Fibroblast of mammary gland (primary cell): ENCODE data around the gene C16orf54.
A peak's percentile ranks its signal among the peaks of the same experiment; 100 is the strongest.
"Not testable (repeated sequence)": the region's sequence is repeated elsewhere in the genome, so short reads cannot be mapped to it uniquely, and the experiment has no call there.

ENCODE experiments used
- DNase-seq: peaks from one replicate; pipeline ENCODE4 v3.0.0-alpha.2; 2010; ENCODE audit warnings: low read depth
- H3K4me3 ChIP-seq: 2 replicates; pipeline ENCODE4 v1.5.1; 2011; ENCODE audit warnings: low read depth, mild to moderate bottlenecking, low read length, moderate library complexity; ENCODE audit not compliant: control insufficient read depth
- TF ChIP-seq, protein P1 (sequence below): conservative IDR thresholded peaks from 2 replicates; pipeline ENCODE4 v1.5.1; 2011; ENCODE audit warnings: low read depth, low read length, inconsistent platforms; ENCODE audit not compliant: control insufficient read depth, insufficient read depth

Gene C16orf54

DNA sequence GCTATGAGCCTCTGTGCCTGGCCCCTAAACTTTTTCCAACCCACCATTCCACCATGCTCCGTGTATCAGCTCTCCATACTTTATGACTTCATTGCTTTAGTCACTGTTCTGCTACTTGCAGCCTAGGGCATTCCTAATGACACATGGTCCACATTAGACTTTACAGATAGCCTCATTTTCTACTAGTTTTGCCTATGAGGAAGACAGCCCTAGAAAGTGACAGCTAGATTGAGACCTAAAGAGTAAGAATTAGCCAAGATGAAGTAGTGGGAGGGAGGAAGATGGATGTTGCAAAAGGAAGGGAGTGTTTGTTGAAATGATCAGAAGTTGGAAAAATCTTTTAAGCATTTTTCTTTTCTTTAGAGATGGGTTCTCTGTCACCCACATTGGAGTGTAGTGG, 11.0 kb downstream of the C16orf54 start:
- TF ChIP-seq, protein P1, sequence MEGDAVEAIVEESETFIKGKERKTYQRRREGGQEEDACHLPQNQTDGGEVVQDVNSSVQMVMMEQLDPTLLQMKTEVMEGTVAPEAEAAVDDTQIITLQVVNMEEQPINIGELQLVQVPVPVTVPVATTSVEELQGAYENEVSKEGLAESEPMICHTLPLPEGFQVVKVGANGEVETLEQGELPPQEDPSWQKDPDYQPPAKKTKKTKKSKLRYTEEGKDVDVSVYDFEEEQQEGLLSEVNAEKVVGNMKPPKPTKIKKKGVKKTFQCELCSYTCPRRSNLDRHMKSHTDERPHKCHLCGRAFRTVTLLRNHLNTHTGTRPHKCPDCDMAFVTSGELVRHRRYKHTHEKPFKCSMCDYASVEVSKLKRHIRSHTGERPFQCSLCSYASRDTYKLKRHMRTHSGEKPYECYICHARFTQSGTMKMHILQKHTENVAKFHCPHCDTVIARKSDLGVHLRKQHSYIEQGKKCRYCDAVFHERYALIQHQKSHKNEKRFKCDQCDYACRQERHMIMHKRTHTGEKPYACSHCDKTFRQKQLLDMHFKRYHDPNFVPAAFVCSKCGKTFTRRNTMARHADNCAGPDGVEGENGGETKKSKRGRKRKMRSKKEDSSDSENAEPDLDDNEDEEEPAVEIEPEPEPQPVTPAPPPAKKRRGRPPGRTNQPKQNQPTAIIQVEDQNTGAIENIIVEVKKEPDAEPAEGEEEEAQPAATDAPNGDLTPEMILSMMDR: no peak
- H3K4me3 ChIP-seq: no peak overlapping the region
- peak; percentile 14 for DNase-seq

DNA sequence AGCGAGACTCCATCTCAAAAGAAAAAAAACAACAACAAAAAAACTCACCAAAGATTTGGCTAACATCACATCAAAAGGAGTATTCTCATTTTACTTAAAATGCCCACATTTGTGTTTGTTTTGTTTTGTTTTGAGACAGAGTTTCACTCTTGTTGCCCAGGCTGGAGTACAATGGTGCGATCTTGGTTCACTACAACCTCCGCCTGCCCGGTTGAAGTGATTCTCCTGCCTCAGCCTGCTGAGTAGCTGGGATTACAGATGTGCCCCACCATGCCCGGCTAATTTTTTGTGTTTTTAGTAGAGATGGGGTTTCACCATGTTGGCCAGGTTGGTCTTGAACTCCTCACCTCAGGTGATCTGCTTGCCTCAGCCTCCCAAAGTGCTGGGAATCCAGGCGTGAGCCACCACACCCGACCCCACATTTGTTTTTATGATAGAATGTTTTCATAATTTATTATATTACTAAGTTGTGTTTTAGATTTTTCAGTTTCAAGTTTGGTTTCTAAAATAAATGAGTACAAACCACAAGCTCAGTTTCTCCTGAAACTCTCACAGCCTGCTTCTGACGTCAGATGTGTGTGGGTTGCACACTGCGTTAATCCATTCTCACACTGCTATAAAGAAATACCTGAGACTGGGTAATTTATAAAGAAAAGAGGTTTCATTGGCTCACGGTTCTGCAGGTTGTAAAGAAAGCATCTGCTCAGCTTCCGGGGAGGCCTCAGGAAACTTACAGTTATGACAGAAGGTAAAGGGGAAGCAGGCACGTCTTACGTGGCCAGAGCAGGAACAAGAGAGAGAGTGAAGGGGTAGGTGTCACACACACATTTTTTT, 13.8 kb downstream of the C16orf54 start:
- not testable (repeated sequence) for DNase-seq, H3K4me3 ChIP-seq

DNA sequence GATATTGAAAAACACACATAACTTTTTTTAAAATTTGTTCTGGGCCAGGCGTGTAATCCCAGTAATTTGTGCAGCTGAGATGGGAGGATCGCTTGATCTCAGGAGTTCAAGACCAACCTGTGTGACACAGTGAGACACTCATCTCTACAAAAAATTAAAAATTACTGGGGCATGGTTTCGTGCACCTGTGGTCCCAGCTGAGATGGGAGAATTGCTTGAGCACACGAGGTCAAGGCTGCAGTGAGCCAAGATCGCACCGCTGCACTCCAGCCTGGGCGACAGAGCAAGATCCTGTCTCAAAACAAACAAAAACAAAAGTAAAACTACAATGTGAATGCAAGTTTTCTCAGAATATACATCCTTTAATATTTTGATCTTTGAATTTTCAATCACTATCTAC, 15.1 kb downstream of the C16orf54 start:
- no peak overlapping the region for H3K4me3 ChIP-seq
- no peak for DNase-seq
- TF ChIP-seq, protein P1: no peak

DNA sequence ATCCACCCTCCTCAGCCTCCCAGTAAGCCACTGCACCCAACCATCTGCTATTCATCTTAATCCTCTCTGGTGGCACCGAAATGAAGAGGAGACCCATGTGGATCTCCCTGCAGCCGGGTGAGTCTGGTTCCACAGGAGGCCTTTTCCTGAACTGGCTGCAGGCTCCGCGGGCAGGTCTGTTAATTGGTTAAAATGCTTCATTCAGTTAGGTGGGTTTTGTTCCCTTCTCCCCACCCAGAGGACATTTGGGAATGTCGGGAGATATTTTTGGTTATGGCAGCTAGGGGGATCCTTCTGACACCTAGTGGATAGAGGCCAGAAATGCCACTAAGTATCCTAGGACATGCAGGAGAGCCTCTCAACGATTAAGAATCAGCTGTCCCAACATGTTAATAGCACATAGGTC, 16.7 kb downstream of the C16orf54 start:
- TF ChIP-seq, protein P1: peak; percentile 74
- DNase-seq: peak; percentile 47
- no peak overlapping the region for H3K4me3 ChIP-seq

DNA sequence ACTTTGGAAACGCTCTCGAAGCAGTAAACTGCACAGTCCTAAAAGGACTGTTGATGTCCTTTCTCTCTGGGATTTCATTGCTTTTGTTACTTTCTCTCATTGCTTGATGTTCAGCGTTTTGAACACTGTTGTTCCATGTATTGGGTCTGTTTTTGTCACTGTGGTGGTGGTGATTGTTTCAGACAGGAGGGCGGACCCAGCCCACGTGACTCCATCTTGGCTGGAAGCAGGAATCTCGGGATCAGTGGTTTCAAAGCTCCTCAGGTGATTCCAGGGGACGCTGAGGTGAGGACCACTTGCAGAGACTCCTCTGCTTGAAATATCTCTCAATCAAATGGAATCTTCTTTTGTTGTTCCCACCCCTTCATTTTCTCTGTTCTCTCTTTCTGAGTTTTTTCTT, 18.3 kb downstream of the C16orf54 start:
- TF ChIP-seq, protein P1: no peak
- no peak overlapping the region for H3K4me3 ChIP-seq
- DNase-seq: no peak

DNA sequence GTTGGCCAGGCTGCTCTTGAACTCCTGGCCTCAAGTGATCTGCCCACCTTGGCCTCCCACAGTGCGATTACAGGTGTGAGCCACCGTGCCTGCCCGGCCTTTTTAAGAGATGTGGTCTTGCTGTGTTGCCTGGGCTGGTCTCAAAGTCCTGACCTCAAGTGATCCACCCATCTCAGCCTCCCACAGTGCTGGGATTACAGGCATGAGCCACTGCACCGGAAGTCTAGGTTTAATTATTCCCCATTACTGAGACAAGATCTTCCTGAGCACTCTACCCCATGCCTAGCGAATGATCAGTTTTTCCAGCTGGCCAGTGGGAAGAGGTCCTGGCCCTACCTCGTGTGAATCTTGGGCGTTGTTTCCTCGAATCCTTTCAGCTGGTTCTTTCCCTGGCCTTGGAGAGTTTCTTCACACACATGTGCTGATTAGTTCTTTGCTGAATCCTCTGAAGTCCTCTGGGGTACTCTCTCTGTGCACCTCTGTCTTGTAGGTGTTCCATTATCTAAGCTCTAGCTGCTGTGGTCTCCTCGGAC, 18.9 kb downstream of the C16orf54 start:
- TF ChIP-seq, protein P1: no peak
- no peak overlapping the region for H3K4me3 ChIP-seq
- DNase-seq: no peak

DNA sequence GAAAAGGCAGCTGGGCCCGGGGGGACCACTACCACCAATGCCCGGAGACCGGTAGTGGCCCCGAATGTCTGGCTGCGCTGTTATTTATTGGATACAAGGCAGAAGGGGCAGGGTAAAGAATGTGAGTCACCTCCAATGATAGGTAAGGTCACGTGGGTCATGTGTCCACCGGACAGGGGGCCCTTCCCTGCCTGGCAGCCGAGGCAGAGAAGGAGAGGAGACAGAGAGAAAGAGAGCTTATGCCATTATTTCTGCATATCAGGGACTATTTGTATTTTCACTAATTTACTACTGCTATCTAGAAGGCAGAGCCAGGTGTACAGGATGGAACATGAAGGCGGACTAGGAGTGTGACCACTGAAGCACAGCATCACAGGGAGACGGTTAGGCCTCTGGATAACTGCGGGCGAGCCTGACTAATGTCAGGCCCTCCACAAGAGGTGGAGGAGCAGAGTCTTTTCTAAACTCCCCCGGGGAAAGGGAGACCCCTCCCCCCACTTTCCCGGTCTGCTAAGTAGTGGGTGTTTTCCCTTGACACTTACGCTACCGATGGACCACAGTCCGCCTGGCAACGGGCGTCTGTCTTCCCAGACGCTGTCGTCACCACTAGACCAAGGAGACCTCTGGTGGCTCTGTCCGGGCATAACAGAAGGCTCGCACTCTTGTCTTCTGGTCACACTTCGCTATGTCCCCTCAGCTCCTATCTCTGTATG, 24.5 kb downstream of the C16orf54 start:
- TF ChIP-seq, protein P1: peak; percentile 54
- not testable (repeated sequence) for H3K4me3 ChIP-seq
- DNase-seq: peak; percentile 61
